Esophagus squamous epithelium (tissue), 4 donors: ENCODE results near the gene PPP1R10.

Source experiments
- POLR2A ChIP-seq, 4 donors: fragments of 450-650 bp; IDR thresholded peaks; one replicate each; pipeline ENCODE4 v1.6.1; 2017; ENCODE audit warnings: antibody characterized with exemption in 4 of 4, mild to moderate bottlenecking in 4 of 4, moderate library complexity in 3 of 4
- TF ChIP-seq, protein P1 (sequence below), 6 experiments: fragments of 450-650 bp in 4 of 6; fragments of 200-600 bp in 2 of 6; sonication (generic) in 2 of 6; IDR thresholded peaks; one replicate each; pipeline ENCODE4 v1.5.1; 2016 to 2019; ENCODE audit warnings: antibody characterized with exemption in 6 of 6, mild to moderate bottlenecking in 4 of 6, moderate library complexity in 4 of 6

DNA sequence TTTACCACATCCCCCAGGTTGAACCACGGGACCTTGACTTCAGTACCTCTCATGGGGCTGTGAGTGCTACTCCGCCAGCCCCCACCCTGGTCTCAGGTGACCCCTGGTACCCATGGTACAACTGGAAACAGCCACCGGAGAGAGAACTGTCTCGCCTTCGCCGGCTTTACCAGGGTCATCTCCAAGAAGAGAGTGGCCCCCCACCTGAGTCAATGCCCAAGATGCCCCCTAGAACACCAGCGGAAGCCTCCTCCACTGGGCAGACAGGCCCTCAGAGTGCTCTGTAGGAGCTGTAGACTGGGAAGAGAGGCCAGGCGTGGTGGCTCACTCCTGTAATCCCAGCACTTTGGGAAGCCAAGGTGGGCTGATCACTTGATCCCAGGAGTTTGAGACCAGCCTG lies 8.5 kb upstream of the PPP1R10 start:
- TF ChIP-seq, protein P1, sequence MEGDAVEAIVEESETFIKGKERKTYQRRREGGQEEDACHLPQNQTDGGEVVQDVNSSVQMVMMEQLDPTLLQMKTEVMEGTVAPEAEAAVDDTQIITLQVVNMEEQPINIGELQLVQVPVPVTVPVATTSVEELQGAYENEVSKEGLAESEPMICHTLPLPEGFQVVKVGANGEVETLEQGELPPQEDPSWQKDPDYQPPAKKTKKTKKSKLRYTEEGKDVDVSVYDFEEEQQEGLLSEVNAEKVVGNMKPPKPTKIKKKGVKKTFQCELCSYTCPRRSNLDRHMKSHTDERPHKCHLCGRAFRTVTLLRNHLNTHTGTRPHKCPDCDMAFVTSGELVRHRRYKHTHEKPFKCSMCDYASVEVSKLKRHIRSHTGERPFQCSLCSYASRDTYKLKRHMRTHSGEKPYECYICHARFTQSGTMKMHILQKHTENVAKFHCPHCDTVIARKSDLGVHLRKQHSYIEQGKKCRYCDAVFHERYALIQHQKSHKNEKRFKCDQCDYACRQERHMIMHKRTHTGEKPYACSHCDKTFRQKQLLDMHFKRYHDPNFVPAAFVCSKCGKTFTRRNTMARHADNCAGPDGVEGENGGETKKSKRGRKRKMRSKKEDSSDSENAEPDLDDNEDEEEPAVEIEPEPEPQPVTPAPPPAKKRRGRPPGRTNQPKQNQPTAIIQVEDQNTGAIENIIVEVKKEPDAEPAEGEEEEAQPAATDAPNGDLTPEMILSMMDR (IDR thresholded peaks at IDR 0.05): no peak
- no peak for TF ChIP-seq POLR2A (IDR thresholded peaks at IDR 0.05)
